ENCODE results near the gene FGD5. TPM values are rescaled to one million over a fixed set of nuclear protein-coding genes. Genes with fewer than 3 reads are reported as not detected.
"Not testable (repeated sequence)": the region's sequence is repeated elsewhere in the genome, so short reads cannot be mapped to it uniquely, and the experiment has no call there.

The FGD5 gene
- polyA plus RNA-seq, 3 donors, result 22.7 to 27.0 (median 23.6) TPM

DNA sequence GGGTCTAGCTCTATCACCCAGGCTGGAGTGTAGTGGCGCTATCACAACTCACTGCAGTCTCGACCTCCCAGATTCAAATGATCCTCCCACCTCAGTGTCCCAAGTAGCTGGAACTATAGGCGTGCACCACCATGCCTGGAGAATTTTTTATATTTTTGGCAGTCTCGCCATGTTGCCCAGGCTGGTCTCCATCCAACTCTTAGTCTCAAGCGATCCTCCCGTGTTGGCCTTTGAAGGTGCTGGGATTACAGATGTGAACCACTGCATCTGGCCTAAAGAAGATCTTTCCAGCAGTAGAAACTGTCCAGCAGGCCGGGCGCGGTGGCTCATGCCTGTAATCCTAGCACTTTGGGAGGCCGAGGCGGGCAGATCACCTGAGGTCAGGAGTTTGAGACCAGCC, 73.5 kb downstream of the FGD5 start:
- no peak for DNase-seq (ENCODE audit: low read depth in 3 of 3, low spot score in 2 of 3)

DNA sequence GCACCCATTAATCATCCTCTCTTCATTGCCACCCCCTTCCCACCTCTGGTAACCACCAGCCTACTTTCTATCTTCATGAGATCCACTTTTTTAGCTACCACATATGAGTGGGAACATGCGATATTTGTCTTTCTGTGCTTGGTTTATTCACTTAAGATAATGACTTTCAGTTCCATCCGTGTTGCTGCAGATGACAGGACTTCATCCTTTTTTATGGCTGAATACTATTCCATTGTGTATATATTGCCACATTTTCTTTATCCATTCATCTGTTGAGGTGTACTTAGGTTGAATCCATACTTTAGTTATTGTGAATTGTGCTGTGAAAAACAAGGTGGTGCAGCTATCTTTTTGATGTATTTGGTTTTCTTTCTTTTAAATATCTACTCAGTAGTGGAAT, 75.3 kb downstream of the FGD5 start:
- no peak for DNase-seq (ENCODE audit: low read depth in 3 of 3, low spot score in 2 of 3)

DNA sequence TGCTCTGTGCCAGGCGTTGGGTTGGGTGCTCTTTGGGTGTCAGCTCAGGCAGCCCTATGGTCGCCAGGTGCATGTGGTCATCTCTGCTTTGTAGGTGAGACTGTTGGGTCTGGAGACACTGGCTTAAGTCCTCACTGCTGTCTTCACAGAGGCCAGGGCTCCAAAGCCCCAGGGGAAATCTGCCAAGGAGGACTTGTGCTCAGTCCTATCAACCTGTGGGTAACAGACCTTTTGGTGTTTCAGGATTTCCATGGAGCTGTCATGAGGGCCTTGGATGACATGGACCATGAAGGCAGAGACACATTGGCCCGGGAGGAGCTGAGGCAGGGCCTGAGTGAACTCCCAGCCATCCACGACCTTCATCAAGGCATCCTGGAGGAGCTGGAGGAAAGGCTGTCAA, 78.5 kb downstream of the FGD5 start:
- DNase-seq (ENCODE audit: low read depth in 3 of 3, low spot score in 2 of 3), result no peak

DNA sequence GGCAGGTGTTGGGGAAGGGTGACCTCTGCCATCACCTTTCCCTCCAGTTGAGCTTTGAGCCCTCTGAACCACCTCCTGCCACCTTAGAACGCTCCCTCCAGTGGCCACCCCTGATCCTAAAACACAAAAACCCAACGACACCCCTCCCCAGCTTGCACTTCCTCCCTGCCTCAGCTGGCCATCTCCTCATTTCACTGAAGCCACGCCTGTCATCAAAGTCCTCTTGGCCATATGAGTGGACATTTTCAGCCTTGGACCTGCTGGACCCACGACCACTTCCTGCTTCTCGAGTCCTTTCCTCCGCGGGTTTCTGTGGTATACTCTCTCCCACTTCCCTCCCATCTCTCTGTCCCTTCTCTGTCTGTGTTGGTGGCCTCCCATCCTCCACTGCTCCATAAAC, 80.2 kb downstream of the FGD5 start:
- no peak for DNase-seq (ENCODE audit: low read depth in 3 of 3, low spot score in 2 of 3)

DNA sequence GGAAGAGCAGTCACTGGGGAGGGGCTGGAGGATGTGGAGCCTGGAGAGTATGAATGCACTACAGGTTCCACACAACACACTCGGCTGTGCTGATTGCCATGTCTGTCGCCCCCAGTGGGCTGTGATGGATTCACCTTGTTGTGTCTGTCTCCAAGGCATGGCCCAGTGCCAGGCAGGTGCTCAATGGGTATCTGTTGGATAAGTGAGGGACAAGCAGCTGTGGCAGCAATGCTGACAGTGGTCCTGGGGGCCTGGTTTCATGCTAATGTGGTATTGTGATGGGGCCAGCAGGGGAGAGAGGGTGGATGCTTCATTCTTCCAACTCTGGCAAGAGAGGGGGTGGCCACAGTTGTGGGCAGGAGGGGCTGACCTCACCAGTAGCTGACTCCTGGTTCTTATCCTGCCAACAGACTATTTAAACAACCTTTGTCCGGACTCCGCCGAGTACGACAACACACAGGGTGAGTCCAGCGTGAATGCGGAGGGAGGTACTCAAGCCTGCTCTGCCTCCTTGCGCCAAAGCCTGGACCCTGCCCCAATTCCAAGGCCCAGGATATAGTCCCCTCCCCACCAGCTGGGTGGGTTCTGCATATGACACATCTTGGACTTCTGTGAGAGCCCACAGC, 81.3 kb downstream of the FGD5 start:
- DNase-seq (ENCODE audit: low read depth in 3 of 3, low spot score in 2 of 3), result no peak

DNA sequence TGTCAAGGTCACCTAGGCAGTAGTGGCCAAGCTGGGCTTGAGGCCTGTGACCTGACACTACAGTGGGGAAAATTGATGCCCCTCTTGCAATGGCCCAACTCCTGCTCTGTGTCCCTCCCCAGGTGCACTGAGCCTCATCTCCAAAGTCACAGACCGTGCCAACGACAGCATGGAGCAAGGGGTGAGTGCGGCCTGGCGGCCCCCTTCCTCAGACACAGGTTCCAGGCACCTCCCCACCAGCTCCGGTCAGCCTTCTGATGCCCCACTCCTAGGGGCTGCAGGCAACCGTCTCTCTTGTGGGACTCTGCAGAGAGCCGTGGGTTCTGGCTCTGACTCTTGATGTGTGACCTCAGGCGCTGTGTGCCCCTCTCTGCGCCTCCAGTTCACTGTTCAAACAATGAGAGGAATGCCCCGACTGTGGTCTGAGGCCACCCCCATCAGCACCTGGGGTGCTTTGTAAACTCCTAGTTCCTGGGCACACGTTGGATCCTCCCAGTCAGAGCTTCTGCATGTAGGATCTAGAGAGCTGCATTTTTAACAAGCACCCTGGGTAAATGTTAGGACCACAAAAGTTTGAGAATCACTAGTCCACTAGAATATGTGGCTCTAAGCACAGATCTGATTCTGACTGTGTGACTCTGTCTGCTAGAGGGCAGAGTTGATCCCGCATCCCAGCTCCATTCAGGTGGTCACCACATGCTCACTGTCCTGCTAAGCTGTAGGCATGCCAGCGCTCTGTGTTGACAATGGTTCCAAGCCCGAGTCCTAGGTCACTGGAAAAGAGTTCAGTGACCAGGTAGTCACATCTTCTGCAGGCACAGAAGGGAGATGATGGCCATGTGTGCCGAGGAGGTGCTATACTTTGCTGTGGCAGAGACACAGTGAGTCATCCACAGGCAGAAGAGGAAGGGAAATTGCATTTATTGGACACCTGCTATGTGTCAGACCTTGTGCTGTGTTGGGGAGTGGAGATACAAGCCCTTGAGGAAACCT, 82.4 kb downstream of the FGD5 start:
- DNase-seq (ENCODE audit: low read depth in 3 of 3, low spot score in 2 of 3), result no peak

DNA sequence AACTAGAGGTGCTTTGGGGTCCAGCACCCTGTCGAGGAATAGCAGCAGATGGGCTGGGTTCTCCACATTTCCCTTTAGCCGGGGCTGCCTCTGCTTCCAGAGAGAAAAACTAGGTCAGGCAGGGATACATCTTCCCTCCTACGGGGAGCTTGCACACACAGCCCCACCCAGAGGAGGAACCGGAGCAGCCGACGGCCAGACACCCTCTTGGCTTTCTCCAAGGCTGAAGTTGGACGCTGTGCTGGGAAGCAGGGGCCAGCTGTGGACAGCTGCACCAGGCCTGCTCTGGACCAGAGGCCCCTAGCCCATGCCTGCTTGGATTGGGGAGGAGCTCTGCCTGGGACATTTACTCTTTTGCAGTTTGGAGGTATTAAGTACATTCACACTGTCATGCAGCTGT, 84.0 kb downstream of the FGD5 start:
- no peak for DNase-seq (ENCODE audit: low read depth in 3 of 3, low spot score in 2 of 3)

DNA sequence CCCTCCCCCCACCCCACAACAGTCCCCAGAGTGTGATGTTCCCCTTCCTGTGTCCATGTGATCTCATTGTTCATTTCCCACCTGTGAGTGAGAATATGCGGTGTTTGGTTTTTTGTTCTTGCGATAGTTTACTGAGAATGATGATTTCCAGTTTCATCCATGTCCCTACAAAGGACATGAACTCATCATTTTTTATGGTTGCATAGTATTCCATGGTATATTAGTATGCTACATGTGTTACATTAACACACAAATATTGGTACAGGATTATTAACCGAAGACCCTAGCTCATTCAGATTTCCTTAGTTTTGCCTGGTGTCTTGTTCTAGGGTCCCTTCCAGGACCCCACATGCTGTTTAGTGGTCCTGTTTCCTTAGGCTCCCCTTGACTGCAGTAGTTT, 84.7 kb downstream of the FGD5 start:
- DNase-seq (ENCODE audit: low read depth in 3 of 3, low spot score in 2 of 3), result not testable (repeated sequence)

DNA sequence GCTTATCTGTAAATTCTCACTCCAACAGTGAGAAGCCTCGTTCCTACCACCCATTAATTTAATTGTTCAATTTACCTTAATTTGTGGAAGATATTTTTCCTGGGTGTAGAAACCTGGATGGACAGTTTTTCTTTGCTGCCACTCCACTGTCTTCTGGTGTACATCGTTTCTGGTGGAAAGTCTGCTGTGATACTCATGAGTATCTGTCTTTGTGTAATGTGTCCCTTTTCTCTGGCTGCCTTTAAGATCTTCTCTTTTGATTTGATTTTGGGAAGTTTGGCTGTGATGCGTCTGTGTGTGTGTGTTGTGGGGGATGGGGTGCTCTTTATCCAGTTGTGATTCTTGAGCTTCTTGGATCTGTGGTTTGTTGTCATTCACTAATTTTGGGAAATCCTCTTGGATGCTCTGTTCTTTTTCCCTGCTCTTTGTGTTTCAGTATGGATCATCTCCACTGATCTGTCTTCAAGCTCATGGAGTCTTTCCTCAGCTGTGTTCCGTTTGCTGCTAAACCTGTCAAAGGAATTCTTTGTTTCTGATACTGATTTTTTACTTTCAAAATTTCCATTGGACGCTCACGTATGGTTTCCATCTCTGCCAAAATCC, 86.4 kb downstream of the FGD5 start:
- DNase-seq (ENCODE audit: low read depth in 3 of 3, low spot score in 2 of 3), result no peak

DNA sequence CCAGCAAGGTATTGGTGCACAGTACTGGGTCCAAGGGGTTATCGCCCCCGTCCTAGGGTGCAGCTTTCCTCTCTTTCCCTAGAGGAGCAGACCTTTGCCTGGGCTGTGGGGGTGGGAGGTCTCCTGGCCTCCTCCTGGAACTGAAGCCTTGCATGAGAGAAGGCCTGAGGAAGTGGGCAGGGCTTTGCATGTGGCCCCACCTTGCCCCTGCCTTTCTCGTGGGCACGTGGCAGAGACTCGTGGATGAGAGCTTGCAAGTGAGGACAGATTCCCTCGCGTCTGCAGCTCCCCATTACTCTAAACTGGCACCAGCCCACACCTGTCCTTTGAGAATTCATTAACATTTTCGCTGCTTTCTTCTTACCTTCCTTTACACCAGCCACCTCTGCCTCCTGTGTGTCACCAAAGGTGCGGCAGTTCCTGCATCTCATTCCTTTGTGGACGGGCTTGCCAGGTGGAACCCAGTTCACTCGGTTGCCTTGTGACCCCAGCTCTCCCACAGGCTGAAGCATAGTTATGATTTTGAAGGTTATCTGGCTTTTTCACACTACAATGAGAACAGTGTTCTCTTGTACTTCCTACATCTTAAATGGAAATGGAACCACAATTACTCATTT, 87.7 kb downstream of the FGD5 start:
- no peak for DNase-seq (ENCODE audit: low read depth in 3 of 3, low spot score in 2 of 3)

DNA sequence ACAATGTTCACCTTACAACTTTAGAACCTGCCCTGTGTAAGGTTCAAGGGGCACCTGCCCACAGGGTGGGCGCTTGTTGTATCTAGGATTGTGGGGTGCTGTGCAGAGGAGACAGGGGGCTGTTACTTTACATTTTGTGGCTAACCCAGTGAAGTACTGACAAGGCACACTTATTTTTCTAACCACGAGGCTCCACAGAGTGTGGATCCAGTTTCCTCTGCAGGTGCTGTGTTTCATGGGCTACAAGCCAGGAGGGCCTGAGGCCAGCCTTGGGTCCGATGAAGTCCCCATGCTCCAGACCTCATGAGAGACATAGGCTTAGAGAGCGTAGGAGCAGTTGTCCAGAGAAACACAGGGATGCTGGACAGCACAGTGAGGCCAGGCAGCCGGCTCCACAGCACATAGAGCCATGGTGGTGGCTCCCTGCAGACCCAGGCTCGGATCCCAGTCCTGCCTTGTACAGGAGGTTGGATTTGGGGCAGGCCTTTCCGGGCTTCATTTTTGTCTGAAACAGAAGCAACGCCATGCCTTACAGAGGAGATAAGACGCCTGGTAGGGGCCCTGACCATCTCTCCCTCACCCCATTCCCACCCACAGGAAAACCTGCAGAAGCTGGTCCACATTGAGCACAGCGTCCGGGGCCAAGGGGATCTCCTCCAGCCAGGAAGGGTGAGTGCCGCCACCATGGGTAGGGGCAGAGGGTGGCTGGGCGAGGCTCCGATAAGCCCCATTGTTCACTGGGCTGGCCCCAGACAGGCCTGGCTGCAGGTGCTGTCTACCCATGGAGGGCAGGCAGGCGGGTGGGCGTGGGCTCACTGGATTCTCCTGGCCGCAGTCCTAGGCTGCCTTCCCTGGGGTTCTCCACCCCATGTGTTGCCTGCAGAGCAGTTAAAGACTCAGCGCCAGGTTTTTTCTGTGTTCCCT, 88.5 kb downstream of the FGD5 start:
- DNase-seq (ENCODE audit: low read depth in 3 of 3, low spot score in 2 of 3), result no peak

DNA sequence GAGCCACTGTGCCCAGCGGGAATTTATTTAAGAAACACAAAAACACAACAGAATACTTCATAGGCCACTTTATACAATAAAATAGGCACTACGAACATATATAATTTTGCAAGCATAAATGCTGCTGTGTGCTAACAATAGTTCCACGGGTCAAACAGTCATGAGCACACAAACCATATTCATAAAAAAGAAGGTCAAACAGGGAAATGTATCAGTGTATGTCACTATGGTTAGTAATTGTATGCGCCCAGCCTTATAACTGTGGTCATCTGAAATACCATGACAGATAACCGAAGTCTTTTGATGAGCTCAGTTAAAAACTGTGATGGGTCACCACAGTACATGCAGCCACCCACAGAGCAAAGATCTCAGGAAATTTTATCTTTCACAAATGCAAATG, 90.5 kb downstream of the FGD5 start:
- no peak for DNase-seq (ENCODE audit: low read depth in 3 of 3, low spot score in 2 of 3)

DNA sequence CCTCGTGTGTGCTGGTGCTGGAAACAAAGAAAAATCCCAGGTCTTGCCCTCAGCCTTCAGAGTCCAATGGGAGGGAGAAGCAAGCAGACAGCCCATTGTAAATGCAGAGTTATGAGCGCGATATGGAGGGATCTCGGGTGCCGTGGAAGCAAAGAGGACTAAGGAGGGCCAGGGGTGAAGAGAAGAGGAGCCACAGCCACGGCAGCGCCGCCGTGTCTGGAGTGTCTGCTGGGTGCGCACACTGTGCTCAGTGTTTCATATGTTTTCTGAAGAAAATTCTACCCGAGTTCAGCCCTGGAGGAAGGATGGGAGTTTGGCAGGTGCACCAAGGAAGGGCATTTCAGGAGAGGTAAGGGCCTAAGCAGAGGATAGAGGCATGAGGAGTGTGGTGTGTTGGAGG, 92.9 kb downstream of the FGD5 start:
- DNase-seq (ENCODE audit: low read depth in 3 of 3, low spot score in 2 of 3), result no peak

DNA sequence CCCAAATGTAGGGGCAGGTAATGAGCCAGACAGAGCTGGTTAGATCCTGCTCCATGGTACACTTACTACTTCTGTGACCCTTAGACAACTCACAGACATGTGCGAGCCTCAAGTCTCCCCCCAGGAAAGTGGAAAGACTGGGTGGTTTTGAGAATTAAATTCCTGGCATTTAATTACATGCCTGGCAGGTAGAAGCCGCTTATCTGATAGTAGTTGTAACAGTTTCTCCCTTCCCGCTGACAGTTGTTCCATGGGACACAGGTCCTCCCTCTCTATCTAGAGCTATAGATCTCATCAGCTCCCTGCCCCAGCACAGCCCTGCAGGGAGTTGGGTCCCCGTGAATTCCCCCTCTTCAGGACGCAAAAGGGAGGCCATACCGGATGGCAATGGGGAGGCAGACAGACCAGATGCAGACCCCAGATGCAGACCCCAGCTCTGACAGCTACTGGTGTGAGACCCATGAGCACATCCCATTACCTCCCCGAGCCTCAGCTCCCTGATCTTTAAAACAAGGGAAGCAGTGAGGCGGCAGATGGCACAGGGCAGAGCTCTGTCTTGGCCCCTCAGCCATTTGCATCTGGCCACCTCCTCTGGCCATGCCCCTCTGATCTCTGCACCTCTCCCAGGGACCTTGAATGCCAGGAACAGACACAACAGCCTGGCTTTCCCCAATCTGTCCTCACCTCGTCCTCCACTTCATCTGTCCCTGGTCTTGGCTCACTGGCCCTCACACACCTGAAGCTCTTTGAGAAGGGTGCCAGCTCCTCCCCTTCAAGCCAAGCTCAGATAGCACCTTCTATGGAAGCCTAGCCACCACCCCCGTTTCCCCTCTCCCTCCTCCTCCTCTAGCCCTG, 94.5 kb downstream of the FGD5 start:
- DNase-seq (ENCODE audit: low read depth in 3 of 3, low spot score in 2 of 3), result no peak

DNA sequence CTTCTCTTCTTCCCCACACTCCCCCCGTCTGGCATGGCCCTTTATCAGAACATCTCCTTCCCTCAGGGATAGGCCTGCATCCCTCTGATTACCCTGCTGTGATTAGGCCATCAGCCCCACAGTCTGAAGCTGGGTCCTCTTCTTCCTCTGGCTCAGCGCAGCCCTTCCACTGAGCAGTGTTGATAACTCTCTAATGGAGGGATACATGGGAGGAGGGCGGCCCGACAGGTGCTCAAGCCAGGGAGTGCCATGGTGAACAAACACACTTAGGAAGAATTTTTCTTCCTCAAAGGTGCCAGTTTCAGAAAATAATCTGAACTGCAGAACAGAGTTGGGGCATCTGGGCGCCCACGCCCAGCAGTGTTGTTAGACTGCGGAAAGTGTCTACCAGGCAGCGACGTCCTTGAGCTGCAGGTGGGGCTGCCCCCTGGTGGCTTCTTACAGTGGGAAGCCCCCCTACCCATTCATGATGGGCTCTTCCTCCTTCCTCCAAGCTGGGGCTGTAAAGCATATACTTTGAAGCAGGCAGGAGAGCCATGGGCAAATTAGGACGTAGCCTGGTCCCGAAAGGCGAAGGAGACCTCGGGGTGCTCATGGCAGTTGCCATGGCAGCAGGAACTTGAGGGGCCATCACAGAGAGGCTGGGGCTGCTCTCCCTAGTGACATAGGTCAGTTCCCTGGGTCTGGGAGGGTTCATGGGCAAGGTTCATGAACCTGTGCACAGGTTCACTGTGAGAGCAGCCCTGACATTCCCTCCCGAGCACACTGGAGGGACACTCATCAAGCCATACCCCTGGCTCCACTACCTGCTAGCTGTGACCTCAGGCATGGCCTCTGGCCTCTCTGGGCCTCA, 95.4 kb downstream of the FGD5 start:
- no peak for DNase-seq (ENCODE audit: low read depth in 3 of 3, low spot score in 2 of 3)

DNA sequence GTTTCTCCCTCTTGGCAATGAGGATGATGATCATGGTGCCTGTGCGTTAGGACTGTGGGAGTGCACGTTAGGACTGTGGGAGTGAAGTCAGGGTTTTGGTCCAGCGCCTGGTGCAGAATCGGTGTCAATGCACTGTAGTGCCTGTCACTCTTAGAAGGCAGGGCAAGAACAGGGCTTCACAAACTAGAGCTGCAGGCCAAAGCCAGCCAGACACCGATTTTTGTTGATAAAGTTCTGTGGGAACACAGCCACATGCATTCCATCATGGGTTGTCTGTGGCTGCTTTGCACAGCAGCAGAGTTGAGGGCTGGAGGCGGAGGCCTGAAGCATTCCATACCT, 96.0 kb downstream of the FGD5 start:
- no peak for DNase-seq (ENCODE audit: low read depth in 3 of 3, low spot score in 2 of 3)

DNA sequence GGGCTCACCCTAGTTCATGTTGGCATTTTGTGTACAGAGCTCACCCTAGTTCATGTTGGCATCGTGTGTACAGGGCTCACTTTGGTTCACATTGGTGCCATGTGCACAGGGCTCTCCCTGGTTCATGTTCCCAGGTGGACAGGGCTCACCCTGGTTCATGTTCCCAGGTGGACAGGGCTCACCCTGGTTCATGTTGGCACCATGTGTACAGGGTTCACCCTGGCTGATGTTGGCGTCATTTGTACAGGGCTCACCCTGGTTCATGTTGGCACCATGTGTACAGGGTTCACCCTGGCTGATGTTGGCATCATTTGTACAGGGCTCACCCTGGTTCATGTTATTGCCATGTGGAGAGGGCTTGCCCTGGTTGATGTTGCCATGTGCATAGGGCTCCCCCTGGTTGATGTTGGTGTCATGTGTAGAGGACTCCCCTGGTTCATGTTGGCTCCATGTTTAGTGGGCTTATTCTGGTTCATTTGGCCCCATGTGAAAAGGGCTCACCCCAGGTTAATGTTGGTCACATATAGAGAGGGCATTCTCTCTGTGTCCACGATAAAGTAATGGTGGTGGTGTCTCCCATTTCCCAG, 97.0 kb downstream of the FGD5 start:
- no peak for DNase-seq (ENCODE audit: low read depth in 3 of 3, low spot score in 2 of 3)

DNA sequence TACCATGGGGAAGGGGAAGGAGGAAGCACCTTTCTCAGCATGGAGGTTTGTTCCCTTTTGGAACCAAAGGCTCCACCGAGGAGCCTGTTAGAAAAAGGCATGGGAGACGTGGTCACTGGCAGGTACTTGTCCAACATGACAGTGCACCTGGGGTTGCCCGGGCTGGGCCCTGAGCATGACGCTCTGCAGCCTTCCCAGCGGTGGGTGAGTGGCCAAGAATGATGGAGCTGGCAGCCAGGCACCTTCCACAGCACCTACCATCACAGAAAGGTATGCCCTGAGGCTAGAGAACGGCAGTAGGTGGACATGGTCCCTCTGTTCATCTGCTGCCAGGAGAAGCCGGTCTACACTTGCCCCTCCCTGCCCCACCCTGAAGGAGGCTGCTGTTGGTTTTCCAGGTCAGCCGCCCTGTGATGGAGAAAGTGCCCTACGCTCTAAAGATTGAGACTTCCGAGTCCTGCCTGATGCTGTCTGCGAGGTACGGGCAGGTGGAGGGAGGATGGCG, 99.6 kb downstream of the FGD5 start:
- no peak for DNase-seq (ENCODE audit: low read depth in 3 of 3, low spot score in 2 of 3)

All from right renal cortex interstitium (tissue), 3 donors.